Measurements from ENCODE around the gene TRERF1.

Gene TRERF1

GRCh38 chr6:42268016-42268834 is 183.5 kb downstream of the TRERF1 start:
- DNase-seq: no peak

GRCh38 chr6:42266538-42266937 is 185.2 kb downstream of the TRERF1 start:
- DNase-seq: no peak

- no peak for DNase-seq
Measured at GRCh38 chr6:42264852-42265390, 186.8 kb downstream of the TRERF1 start.

GRCh38 chr6:42264162-42264851 is 187.4 kb downstream of the TRERF1 start:
- DNase-seq: no peak

- DNase-seq: no peak
Measured at GRCh38 chr6:42263165-42263728, 188.5 kb downstream of the TRERF1 start.

GRCh38 chr6:42260972-42261371 is 190.8 kb downstream of the TRERF1 start:
- DNase-seq: peak; percentile 22 to 35

GRCh38 chr6:42260396-42260888 is 191.3 kb downstream of the TRERF1 start:
- no peak for DNase-seq

- no peak for DNase-seq
Measured at GRCh38 chr6:42259841-42260395, 191.8 kb downstream of the TRERF1 start.

- DNase-seq: no peak
Measured at GRCh38 chr6:42259286-42259685, 192.4 kb downstream of the TRERF1 start.

GRCh38 chr6:42257614-42258013 is 194.1 kb downstream of the TRERF1 start:
- DNase-seq: no peak

GRCh38 chr6:42257063-42257462 is 194.7 kb downstream of the TRERF1 start:
- DNase-seq: no peak

GRCh38 chr6:42255050-42255449 is 196.7 kb downstream of the TRERF1 start:
- DNase-seq: no peak

GRCh38 chr6:42254505-42254904 is 197.2 kb downstream of the TRERF1 start:
- no peak for DNase-seq

GRCh38 chr6:42251911-42252637 is 199.7 kb downstream of the TRERF1 start:
- no peak for DNase-seq

- DNase-seq: no peak
Measured at GRCh38 chr6:42251500-42251899, 200.2 kb downstream of the TRERF1 start.

GRCh38 chr6:42250274-42250931 is 201.3 kb downstream of the TRERF1 start:
- DNase-seq: no peak

GRCh38 chr6:42249279-42249678 is 202.4 kb downstream of the TRERF1 start:
- no peak for DNase-seq

- no peak for DNase-seq
Measured at GRCh38 chr6:42243046-42243445, 208.7 kb downstream of the TRERF1 start.

- no peak for DNase-seq
Measured at GRCh38 chr6:42241915-42242314, 209.8 kb downstream of the TRERF1 start.

GRCh38 chr6:42239736-42240375 is 211.9 kb downstream of the TRERF1 start:
- DNase-seq: no peak

- no peak for DNase-seq
Measured at GRCh38 chr6:42239333-42239732, 212.4 kb downstream of the TRERF1 start.
